H1 (cell line): ENCODE results near the gene KRTCAP2. TPM values are rescaled to one million over a fixed set of nuclear protein-coding genes. Genes with fewer than 3 reads are reported as not detected.
"Not testable (repeated sequence)": the region's sequence is repeated elsewhere in the genome, so short reads cannot be mapped to it uniquely, and the experiment has no call there.

Experiments
- CTCF ChIA-PET: fragments of 300-600 bp; sonication (Branson Sonifier 250); formaldehyde crosslinking; loops from one replicate; lab custom pipeline; 2021; ENCODE audit not compliant: partially characterized antibody; lab: Charles Lee
- POLR2A ChIA-PET: fragments of 300-600 bp; sonication (Branson Sonifier 250); formaldehyde crosslinking; loops from one replicate; lab custom pipeline; 2021; ENCODE audit warnings: inconsistent platforms; ENCODE audit not compliant: partially characterized antibody; lab: Charles Lee
- DNase-seq, 2 experiments: peaks; one replicate each; pipeline versions ENCODE4 v3.0.0 to v3.0.0-alpha.2; 2010 to 2022; ENCODE audit warnings: low spot score in 2 of 2, low read depth in 1 of 2, mixed read lengths in 1 of 2
- FAIRE-seq: peaks from 2 replicates; lab custom pipeline; 2011; peaks lifted over from hg19 to GRCh38; lab: Jason Lieb, UNC
- H2AFZ ChIP-seq: 2 replicates; pipeline ENCODE4 v1.8.1; 2012; ENCODE audit warnings: low read length, inconsistent platforms
- H2AK5ac ChIP-seq: 2 replicates; pipeline ENCODE4 v1.6.1; 2013; ENCODE audit warnings: low read depth, low read length
- H2BK120ac ChIP-seq: replicated peaks from 2 replicates; pipeline ENCODE3; 2013; ENCODE audit warnings: low read depth, low read length, inconsistent platforms
- H2BK12ac ChIP-seq: 2 replicates; pipeline ENCODE4 v1.6.1; 2013; ENCODE audit warnings: low read depth, low read length
- H2BK15ac ChIP-seq: 2 replicates; pipeline ENCODE4 v1.6.1; 2013; ENCODE audit warnings: low read length
- H2BK20ac ChIP-seq: 2 replicates; pipeline ENCODE4 v1.6.1; 2013; ENCODE audit warnings: low read length
- H2BK5ac ChIP-seq: 2 replicates; pipeline ENCODE4 v1.6.1; 2013; ENCODE audit warnings: low read depth, low read length
- H3K14ac ChIP-seq: 2 replicates; pipeline ENCODE4 v1.6.1; 2013; ENCODE audit warnings: inconsistent platforms; ENCODE audit not compliant: insufficient read length
- H3K18ac ChIP-seq: 2 replicates; pipeline ENCODE4 v1.6.1; 2013; ENCODE audit warnings: low read length; ENCODE audit errors: extremely low read depth
- H3K23ac ChIP-seq: 2 replicates; pipeline ENCODE4 v1.6.1; 2013; ENCODE audit warnings: inconsistent platforms; ENCODE audit not compliant: insufficient read length
- H3K23me2 ChIP-seq: 2 replicates; pipeline ENCODE4 v1.6.1; 2013; ENCODE audit warnings: low read depth, low read length
- H3K27ac ChIP-seq: 2 replicates; pipeline ENCODE4 v1.6.1; 2011; ENCODE audit warnings: low read depth, low read length, inconsistent platforms
- H3K27me3 ChIP-seq, 4 experiments: replicated peaks in 1 of 4; 1 replicate in 1 of 4; 2 replicates in 3 of 4; pipeline versions ENCODE4 v1.6.1 to v1.8.1; 2011 to 2013; ENCODE audit warnings: low read length in 3 of 4, mild to moderate bottlenecking in 3 of 4, inconsistent platforms in 2 of 4, mixed read lengths in 2 of 4, moderate library complexity in 1 of 4; ENCODE audit not compliant: control insufficient read depth in 3 of 4, insufficient read depth in 3 of 4; ENCODE audit errors: extremely low read depth in 1 of 4
- H3K36me3 ChIP-seq, 4 experiments: 2 replicates each; pipeline versions ENCODE4 v1.6.1 to v1.8.1; 2011 to 2013; ENCODE audit warnings: mild to moderate bottlenecking in 4 of 4, low read length in 3 of 4, moderate library complexity in 2 of 4, control low read depth in 1 of 4, inconsistent platforms in 1 of 4; ENCODE audit not compliant: insufficient read depth in 4 of 4, control insufficient read depth in 2 of 4
- H3K4ac ChIP-seq: replicated peaks from 2 replicates; pipeline ENCODE3; 2013; ENCODE audit warnings: low read length, low read depth, mixed read lengths, inconsistent platforms; ENCODE audit not compliant: insufficient read length
- H3K4me1 ChIP-seq, 4 experiments: replicated peaks in 1 of 4; 1 replicate in 1 of 4; 2 replicates in 3 of 4; pipeline versions ENCODE4 v1.6.1 to v1.8.1; 2011 to 2013; ENCODE audit warnings: low read length in 3 of 4, inconsistent platforms in 2 of 4, mixed read lengths in 1 of 4; ENCODE audit not compliant: insufficient read depth in 4 of 4, control insufficient read depth in 3 of 4
- H3K4me2 ChIP-seq, 2 experiments: 2 replicates each; pipeline versions ENCODE4 v1.6.1 to v1.8.1; 2011 to 2013; ENCODE audit warnings: low read depth in 2 of 2, low read length in 2 of 2, control low read depth in 1 of 2, inconsistent platforms in 1 of 2, mild to moderate bottlenecking in 1 of 2; ENCODE audit not compliant: insufficient read depth in 1 of 2
- H3K4me3 ChIP-seq, 4 experiments: fragments of 200-600, 300-600 bp in 1 of 4; sonication (generic), shearing (Covaris generic), sonication (Bioruptor Twin) in 1 of 4; 2 replicates each; pipeline versions ENCODE4 v1.5.1 to v1.8.1; 2011 to 2016; ENCODE audit warnings: low read length in 4 of 4, low read depth in 3 of 4, control low read depth in 2 of 4, inconsistent platforms in 2 of 4, mild to moderate bottlenecking in 2 of 4, mixed read lengths in 1 of 4, moderate library complexity in 1 of 4; ENCODE audit not compliant: insufficient read depth in 2 of 4; ENCODE audit errors: extremely low read depth in 1 of 4
- H3K56ac ChIP-seq: replicated peaks from 2 replicates; pipeline ENCODE3; 2013; ENCODE audit warnings: low read depth, mild to moderate bottlenecking, mixed read lengths, low read length, inconsistent platforms; ENCODE audit not compliant: insufficient read length
- H3K79me1 ChIP-seq: 2 replicates; pipeline ENCODE4 v1.6.1; 2013; ENCODE audit warnings: low read depth, low read length, control low read depth
- H3K79me2 ChIP-seq, 2 experiments: 2 replicates each; pipeline versions ENCODE4 v1.6.1 to v1.8.1; 2012 to 2013; ENCODE audit warnings: low read length in 2 of 2, mild to moderate bottlenecking in 2 of 2, inconsistent platforms in 1 of 2; ENCODE audit not compliant: insufficient read depth in 2 of 2, control insufficient read depth in 1 of 2
- H3K9ac ChIP-seq, 4 experiments: replicated peaks in 1 of 4; 1 replicate in 1 of 4; 2 replicates in 3 of 4; pipeline versions ENCODE4 v1.6.1 to v1.8.1; 2011 to 2013; ENCODE audit warnings: low read depth in 3 of 4, low read length in 3 of 4, control low read depth in 2 of 4, mild to moderate bottlenecking in 2 of 4, moderate library complexity in 2 of 4, inconsistent platforms in 1 of 4; ENCODE audit errors: extremely low read depth in 1 of 4
- H3K9me3 ChIP-seq, 2 experiments: 2 replicates each; pipeline versions ENCODE4 v1.6.1 to v1.8.1; 2012 to 2013; ENCODE audit warnings: mild to moderate bottlenecking in 2 of 2, moderate library complexity in 2 of 2, control low read depth in 1 of 2, inconsistent platforms in 1 of 2, low read depth in 1 of 2, low read length in 1 of 2, mixed read lengths in 1 of 2; ENCODE audit not compliant: insufficient read depth in 2 of 2
- H4K20me1 ChIP-seq, 2 experiments: replicated peaks in 1 of 2; 2 replicates each; pipeline versions ENCODE3 to v1.8.1; 2011 to 2013; ENCODE audit warnings: inconsistent platforms in 2 of 2, low read length in 2 of 2, mild to moderate bottlenecking in 1 of 2; ENCODE audit not compliant: insufficient read depth in 2 of 2, control insufficient read depth in 1 of 2
- H4K5ac ChIP-seq: 2 replicates; pipeline ENCODE4 v1.6.1; 2013; ENCODE audit warnings: low read length, low read depth, mixed read lengths, inconsistent platforms; ENCODE audit not compliant: insufficient read length
- H4K8ac ChIP-seq: 2 replicates; pipeline ENCODE4 v1.8.0; 2013; ENCODE audit warnings: mild to moderate bottlenecking, moderate library complexity, low read length, inconsistent platforms; ENCODE audit not compliant: insufficient read depth; ENCODE audit errors: extremely low read depth
- H4K91ac ChIP-seq: replicated peaks from 2 replicates; pipeline ENCODE3; 2013; ENCODE audit warnings: low read length, mixed read lengths, inconsistent platforms; ENCODE audit not compliant: insufficient read length
- WGBS, 2 experiments: shearing (Covaris generic) in 1 of 2; methylation state at CpG; one replicate each; pipeline versions ENCODE4 v1.1.6 to v1.1.7; 2013 to 2015; ENCODE audit warnings: low lambda C conversion rate in 2 of 2, mixed read lengths in 2 of 2, inconsistent platforms in 1 of 2, low coverage in 1 of 2, missing lambda C conversion rate in 1 of 2; ENCODE audit not compliant: insufficient replicate concordance in 2 of 2, insufficient coverage in 1 of 2, insufficient read length in 1 of 2; ENCODE audit errors: extremely low coverage in 1 of 2, missing lambda C conversion rate in 1 of 2; 5-methylcytosine and 5-hydroxymethylcytosine counted together
- polyA plus RNA-seq, 7 experiments: library from polyadenylated mRNA; depleted of rRNA in 3 of 7; stranded (reverse) in 5 of 7; unstranded in 2 of 7; fragments of >200 nt in 5 of 7; fragments of 200-250 nt in 2 of 7; gene quantifications; 1 replicate in 5 of 7; 2 replicates in 1 of 7; 4 replicates in 1 of 7; pipeline versions ENCODE4 v1.2.1 to v1.2.3, GENCODE V29; 2011 to 2013; ENCODE audit warnings: missing spikeins in 2 of 7, mixed read lengths in 2 of 7
- total RNA-seq: library from RNA; stranded (reverse); fragmentation: NEBNext Ultra II Directional; extraction: Animal tissue kit (Norgen Biotek cat#: 25700); gene quantifications from 2 replicates; pipeline ENCODE4 v1.2.1, GENCODE V29; 2021

Gene KRTCAP2
- total and polyA plus RNA-seq, 2 of the 8 experiments (the other 6 are each of a cell fraction or from before 2014, with no cell fraction given): 146 to 317 TPM

- H4K8ac ChIP-seq, H3K14ac ChIP-seq, DNase-seq, CTCF ChIA-PET, H3K4ac ChIP-seq, H3K27me3 ChIP-seq, H3K79me2 ChIP-seq, H3K56ac ChIP-seq, H4K91ac ChIP-seq, H3K23ac ChIP-seq, H3K27ac ChIP-seq, H3K9me3 ChIP-seq, H3K4me3 ChIP-seq, H4K5ac ChIP-seq, H2BK120ac ChIP-seq, H3K9ac ChIP-seq, H4K20me1 ChIP-seq, POLR2A ChIA-PET, H2BK5ac ChIP-seq, H3K18ac ChIP-seq, H3K79me1 ChIP-seq, FAIRE-seq, H3K36me3 ChIP-seq, H2BK15ac ChIP-seq, H3K4me2 ChIP-seq, H2BK12ac ChIP-seq, H2AFZ ChIP-seq, H2BK20ac ChIP-seq, H2AK5ac ChIP-seq: not testable (repeated sequence)
- peaks cover 11 to 25% (median 19%) of the 10 kb centered on the region in 4 experiments for H3K4me1 ChIP-seq
- 96% methylated on average over 11 of the region's 45 CpGs; no CpG with 5 or more reads in 1 of the 2 experiments for WGBS, 2 experiments
- peaks cover 11% of the 10 kb centered on the region for H3K23me2 ChIP-seq
Measured at GRCh38 chr1:155189926-155190325, 16.8 kb upstream of the KRTCAP2 start.
